Measurements from ENCODE around the gene ZNF232. TPM values are rescaled to one million over a fixed set of nuclear protein-coding genes. Genes with fewer than 3 reads are reported as not detected.
"Not testable (repeated sequence)": the region's sequence is repeated elsewhere in the genome, so short reads cannot be mapped to it uniquely, and the experiment has no call there.

Gene ZNF232
- total and polyA plus RNA-seq, 2 of the 13 experiments (the other 11 are each of a cell fraction or from before 2014, with no cell fraction given), result 7.8 to 28.7 TPM

DNA sequence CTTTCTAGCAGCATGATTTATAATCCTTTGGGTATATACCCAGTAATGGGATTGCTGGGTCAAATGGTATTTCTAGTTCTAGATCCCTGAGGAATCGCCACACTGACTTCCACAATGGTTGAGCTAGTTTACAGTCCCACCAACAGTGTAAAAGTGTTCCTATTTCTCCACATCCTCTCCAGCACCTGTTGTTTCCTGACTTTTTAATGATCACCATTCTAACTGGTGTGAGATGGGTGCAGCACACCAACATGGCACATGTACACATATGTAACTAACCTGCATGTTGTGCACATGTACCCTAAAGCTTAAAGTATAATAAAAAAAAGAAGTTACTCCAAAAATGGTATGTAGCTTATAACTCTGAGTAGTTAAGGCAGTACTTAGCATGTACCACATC is 49.0 kb upstream of the ZNF232 start:
- ATAC-seq; intact Hi-C loops (cut with micrococcal nuclease; ENCODE audit: unreplicated experiment); FAIRE-seq; H3K9me3 ChIP-seq (ENCODE audit: low read length); H3K27me3 ChIP-seq (ENCODE audit: control insufficient read depth in 1 of 2, insufficient read depth in 2 of 2, low read length in 2 of 2); in situ Hi-C loops (cut with HindIII; ENCODE audit: extremely low pct_ligation_motif_present, low pct_unique_long_range_greater_than_20kb); H3K27ac ChIP-seq (ENCODE audit: extremely low read length, insufficient read depth, low read length); DNase-seq (ENCODE audit: low spot score); H3K36me3 ChIP-seq (replicated peaks in 1 of 2; ENCODE audit: control insufficient read depth in 1 of 2, insufficient read depth in 2 of 2, low read length in 2 of 2); CTCF ChIA-PET (ENCODE audit: low intra/inter-chr PET ratio, low total read pairs); H3K4me1 ChIP-seq (ENCODE audit: insufficient read depth, low read length); H3K9ac ChIP-seq (ENCODE audit: insufficient read depth, low read depth, low read length); BruUV-seq (replicated peaks); H3K4me2 ChIP-seq (ENCODE audit: low read depth, low read length); H3K4me3 ChIP-seq (replicated peaks in 1 of 3; ENCODE audit: insufficient read depth in 1 of 3, low read depth in 2 of 3, low read length in 3 of 3); POLR2A ChIA-PET; H2AFZ ChIP-seq (ENCODE audit: low read length); H3K79me2 ChIP-seq (ENCODE audit: insufficient read depth, low read length); H4K20me1 ChIP-seq (ENCODE audit: insufficient read depth, low read length): not testable (repeated sequence)
- 0% methylated on average over 1 of the region's 1 CpG for WGBS (ENCODE audit: low lambda C conversion rate)

DNA sequence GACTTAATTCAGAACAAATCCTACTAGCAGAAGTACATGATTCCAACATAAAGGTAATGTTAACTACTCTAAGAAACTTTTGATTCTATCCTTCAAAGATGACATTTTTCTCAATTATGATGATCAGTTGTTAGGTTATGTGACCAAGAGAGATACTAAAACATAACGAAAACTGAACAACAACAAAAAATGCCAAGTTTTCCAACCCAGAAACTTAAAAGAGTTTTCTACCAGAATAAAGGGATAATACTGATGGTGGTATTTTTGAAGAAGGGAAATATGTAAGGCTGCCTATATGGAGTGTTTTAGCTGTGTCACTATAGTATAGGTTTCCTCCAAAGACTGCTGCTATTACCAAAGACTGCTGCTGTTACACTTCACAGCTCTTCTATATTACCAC is 34.4 kb upstream of the ZNF232 start:
- intact Hi-C loops (cut with micrococcal nuclease; ENCODE audit: unreplicated experiment); in situ Hi-C loops (cut with HindIII; ENCODE audit: extremely low pct_ligation_motif_present, low pct_unique_long_range_greater_than_20kb); H3K4me1 ChIP-seq (ENCODE audit: insufficient read depth, low read length); FAIRE-seq; ATAC-seq; H3K9me3 ChIP-seq (ENCODE audit: low read length); POLR2A ChIA-PET; H3K36me3 ChIP-seq (replicated peaks in 1 of 2; ENCODE audit: control insufficient read depth in 1 of 2, insufficient read depth in 2 of 2, low read length in 2 of 2); H3K27me3 ChIP-seq (ENCODE audit: control insufficient read depth in 1 of 2, insufficient read depth in 2 of 2, low read length in 2 of 2); H3K9ac ChIP-seq (ENCODE audit: insufficient read depth, low read depth, low read length); DNase-seq (ENCODE audit: low spot score); CTCF ChIA-PET (ENCODE audit: low intra/inter-chr PET ratio, low total read pairs); H4K20me1 ChIP-seq (ENCODE audit: insufficient read depth, low read length); H3K79me2 ChIP-seq (ENCODE audit: insufficient read depth, low read length); H3K27ac ChIP-seq (ENCODE audit: extremely low read length, insufficient read depth, low read length); H3K4me2 ChIP-seq (ENCODE audit: low read depth, low read length); H2AFZ ChIP-seq (ENCODE audit: low read length); H3K4me3 ChIP-seq (replicated peaks in 1 of 3; ENCODE audit: insufficient read depth in 1 of 3, low read depth in 2 of 3, low read length in 3 of 3); BruUV-seq (replicated peaks): not testable (repeated sequence)
- 0% methylated on average over 1 of the region's 1 CpG for WGBS (ENCODE audit: low lambda C conversion rate)

DNA sequence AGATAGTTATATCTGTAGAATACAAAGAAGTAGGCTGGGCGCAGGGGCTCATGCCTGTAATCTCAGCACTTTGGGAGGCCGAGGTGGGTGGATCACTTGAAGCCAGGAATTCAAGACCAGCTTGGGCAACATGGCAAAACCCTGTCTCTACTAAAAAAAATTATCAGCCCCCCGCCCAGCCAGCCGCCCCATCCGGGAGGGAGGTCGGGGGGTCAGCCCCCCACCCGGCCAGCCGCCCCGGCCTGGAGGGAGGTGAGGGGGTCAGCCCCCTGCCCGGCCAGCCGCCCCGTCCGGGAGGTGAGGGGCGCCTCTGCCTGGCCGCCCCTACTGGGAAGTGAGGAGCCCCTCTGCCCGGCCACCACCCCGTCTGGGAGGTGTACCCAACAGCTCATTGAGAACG is 31.2 kb upstream of the ZNF232 start:
- H3K4me1 ChIP-seq (ENCODE audit: insufficient read depth, low read length); BruUV-seq (replicated peaks); DNase-seq (ENCODE audit: low spot score); H3K4me3 ChIP-seq (replicated peaks in 1 of 3; ENCODE audit: insufficient read depth in 1 of 3, low read depth in 2 of 3, low read length in 3 of 3); H2AFZ ChIP-seq (ENCODE audit: low read length); H3K27ac ChIP-seq (ENCODE audit: extremely low read length, insufficient read depth, low read length); FAIRE-seq; H4K20me1 ChIP-seq (ENCODE audit: insufficient read depth, low read length); H3K27me3 ChIP-seq (ENCODE audit: control insufficient read depth in 1 of 2, insufficient read depth in 2 of 2, low read length in 2 of 2); H3K36me3 ChIP-seq (replicated peaks in 1 of 2; ENCODE audit: control insufficient read depth in 1 of 2, insufficient read depth in 2 of 2, low read length in 2 of 2); in situ Hi-C loops (cut with HindIII; ENCODE audit: extremely low pct_ligation_motif_present, low pct_unique_long_range_greater_than_20kb); CTCF ChIA-PET (ENCODE audit: low intra/inter-chr PET ratio, low total read pairs); ATAC-seq; H3K9ac ChIP-seq (ENCODE audit: insufficient read depth, low read depth, low read length); POLR2A ChIA-PET; intact Hi-C loops (cut with micrococcal nuclease; ENCODE audit: unreplicated experiment); H3K79me2 ChIP-seq (ENCODE audit: insufficient read depth, low read length); H3K9me3 ChIP-seq (ENCODE audit: low read length); H3K4me2 ChIP-seq (ENCODE audit: low read depth, low read length): not testable (repeated sequence)
- WGBS (ENCODE audit: low lambda C conversion rate), result 47% methylated on average over 3 of the region's 18 CpGs
